Type B pancreatic cell (in vitro differentiated cells): ENCODE data around the gene FMNL2. TPM values are rescaled to one million over a fixed set of nuclear protein-coding genes. Genes with fewer than 3 reads are reported as not detected.

Experiments used
- DNase-seq: peaks from one replicate; pipeline ENCODE4 v3.0.0; 2021; ENCODE audit warnings: mixed read lengths; ENCODE audit not compliant: unreplicated experiment; ENCODE audit errors: extremely low spot score
- H3K27ac Mint-ChIP-seq: 2 replicates; pipeline ENCODE4 v1.8.0; 2021; ENCODE audit warnings: mild to moderate bottlenecking, mixed read lengths
- H3K27me3 Mint-ChIP-seq: 2 replicates; pipeline ENCODE4 v1.8.0; 2021; ENCODE audit warnings: mixed read lengths
- H3K36me3 Mint-ChIP-seq: 2 replicates; pipeline ENCODE4 v1.8.0; 2021; ENCODE audit warnings: mixed read lengths
- H3K4me1 Mint-ChIP-seq: one replicate; pipeline ENCODE4 v1.8.0; 2021; ENCODE audit warnings: mixed read lengths; ENCODE audit not compliant: unreplicated experiment
- H3K4me3 Mint-ChIP-seq: 2 replicates; pipeline ENCODE4 v1.8.0; 2021; ENCODE audit warnings: mild to moderate bottlenecking, mixed read lengths
- H3K9me3 Mint-ChIP-seq: 2 replicates; pipeline ENCODE4 v1.8.0; 2021; ENCODE audit warnings: mixed read lengths
- total RNA-seq: library from RNA; stranded (reverse); gene quantifications from 2 replicates; pipeline ENCODE4 v1.2.1, GENCODE V29; 2021; ENCODE audit warnings: low replicate concordance
- TF ChIP-seq, protein P1 (sequence below): fragments of 200-600 bp; sonication (generic); conservative IDR thresholded peaks from 2 replicates; pipeline ENCODE4 v1.5.0; 2021; ENCODE audit warnings: antibody characterized with exemption, mild to moderate bottlenecking

FMNL2 gene
- total RNA-seq, 1 donor from 2014 or later: 62.1 TPM

GRCh38 chr2:152552888-152553287 lies 217.9 kb downstream of the FMNL2 start:
- Mint-ChIP-seq H3K9me3 (no peaks in the 10 kb centered on the region), H3K36me3 (peaks cover 16% of the 10 kb centered on the region), H3K27ac (no peak overlapping the region), H3K27me3 (no peaks in the 10 kb centered on the region), H3K4me1 (peaks cover 7% of the 10 kb centered on the region), H3K4me3 (no peak overlapping the region)
- no peak for DNase-seq
- TF ChIP-seq, protein P1, sequence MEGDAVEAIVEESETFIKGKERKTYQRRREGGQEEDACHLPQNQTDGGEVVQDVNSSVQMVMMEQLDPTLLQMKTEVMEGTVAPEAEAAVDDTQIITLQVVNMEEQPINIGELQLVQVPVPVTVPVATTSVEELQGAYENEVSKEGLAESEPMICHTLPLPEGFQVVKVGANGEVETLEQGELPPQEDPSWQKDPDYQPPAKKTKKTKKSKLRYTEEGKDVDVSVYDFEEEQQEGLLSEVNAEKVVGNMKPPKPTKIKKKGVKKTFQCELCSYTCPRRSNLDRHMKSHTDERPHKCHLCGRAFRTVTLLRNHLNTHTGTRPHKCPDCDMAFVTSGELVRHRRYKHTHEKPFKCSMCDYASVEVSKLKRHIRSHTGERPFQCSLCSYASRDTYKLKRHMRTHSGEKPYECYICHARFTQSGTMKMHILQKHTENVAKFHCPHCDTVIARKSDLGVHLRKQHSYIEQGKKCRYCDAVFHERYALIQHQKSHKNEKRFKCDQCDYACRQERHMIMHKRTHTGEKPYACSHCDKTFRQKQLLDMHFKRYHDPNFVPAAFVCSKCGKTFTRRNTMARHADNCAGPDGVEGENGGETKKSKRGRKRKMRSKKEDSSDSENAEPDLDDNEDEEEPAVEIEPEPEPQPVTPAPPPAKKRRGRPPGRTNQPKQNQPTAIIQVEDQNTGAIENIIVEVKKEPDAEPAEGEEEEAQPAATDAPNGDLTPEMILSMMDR: no peak

DNA sequence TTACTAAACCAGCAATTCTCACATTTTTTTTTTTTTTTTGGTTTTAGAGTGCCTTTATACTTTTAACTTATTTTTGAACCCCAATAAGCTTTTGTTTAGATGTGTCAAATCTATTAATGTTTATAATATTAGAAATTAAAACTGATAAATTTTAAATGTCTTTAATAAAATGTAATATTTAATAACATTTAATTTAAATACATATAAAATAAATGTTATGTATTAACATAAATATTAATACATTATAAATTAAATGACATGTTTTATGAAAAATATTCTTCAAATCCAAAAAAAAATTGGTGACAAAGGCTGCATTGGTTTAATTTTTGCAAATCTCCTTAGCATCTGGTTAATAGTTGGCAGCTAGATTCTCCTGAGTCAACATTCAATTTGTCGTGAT lies 218.5 kb downstream of the FMNL2 start:
- Mint-ChIP-seq H3K9me3 (no peaks in the 10 kb centered on the region), H3K27me3 (no peaks in the 10 kb centered on the region), H3K4me3 (no peak overlapping the region), H3K36me3 (peaks cover 12% of the 10 kb centered on the region), H3K27ac (no peak overlapping the region), H3K4me1 (peaks cover 11% of the 10 kb centered on the region)
- no peak for DNase-seq
- TF ChIP-seq, protein P1: no peak

- Mint-ChIP-seq H3K9me3 (no peaks in the 10 kb centered on the region), H3K4me3 (no peak overlapping the region), H3K36me3 (peaks cover 12% of the 10 kb centered on the region), H3K27ac (no peak overlapping the region), H3K27me3 (no peaks in the 10 kb centered on the region), H3K4me1 (peaks cover 12% of the 10 kb centered on the region)
- no peak for DNase-seq
- TF ChIP-seq, protein P1: peak; percentile 65
Observed at GRCh38 chr2:152555048-152555447, 220.1 kb downstream of the FMNL2 start.

- DNase-seq: no peak
- H3K27me3 Mint-ChIP-seq: no peaks in the 10 kb centered on the region
- H3K36me3 Mint-ChIP-seq: peaks cover 16% of the 10 kb centered on the region
- TF ChIP-seq, protein P1: no peak
- H3K4me1 Mint-ChIP-seq: peaks cover 12% of the 10 kb centered on the region
- H3K9me3 Mint-ChIP-seq: no peaks in the 10 kb centered on the region
- no peak overlapping the region for H3K27ac Mint-ChIP-seq
- no peak overlapping the region for H3K4me3 Mint-ChIP-seq
Observed at GRCh38 chr2:152556506-152556905, 221.5 kb downstream of the FMNL2 start.

DNA sequence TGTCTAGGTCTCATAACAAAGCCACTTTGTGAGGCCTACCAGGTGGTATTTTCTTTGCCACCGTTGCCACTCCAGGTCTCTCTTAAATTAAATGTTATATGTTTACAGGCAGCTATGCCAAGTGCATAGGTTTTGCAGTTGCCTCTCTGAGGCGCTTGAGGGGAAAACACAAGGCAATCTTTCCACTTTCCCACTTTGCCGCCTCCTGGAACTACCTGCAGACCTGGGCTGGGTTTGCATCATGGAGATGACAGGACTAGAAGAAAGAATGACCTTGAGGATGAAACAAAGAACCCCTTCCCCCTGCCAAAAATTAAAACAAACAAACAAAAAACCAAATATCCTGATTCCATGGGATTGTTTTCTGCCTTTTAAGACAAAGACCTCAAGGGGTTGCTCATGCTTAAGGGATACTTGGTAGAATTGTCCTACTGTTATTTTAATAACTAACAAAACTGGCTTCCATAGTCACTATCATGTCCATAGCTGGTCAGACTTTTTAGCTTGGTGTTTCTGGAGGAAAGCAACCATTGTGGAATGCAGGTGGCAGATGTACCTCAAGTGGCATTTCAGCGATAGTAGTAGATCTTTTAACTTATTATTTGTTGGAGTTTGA lies 222.4 kb downstream of the FMNL2 start:
- Mint-ChIP-seq H3K27me3 (no peaks in the 10 kb centered on the region), H3K4me1 (peaks cover 12% of the 10 kb centered on the region), H3K27ac (no peak overlapping the region), H3K36me3 (peaks cover 23% of the 10 kb centered on the region), H3K9me3 (no peaks in the 10 kb centered on the region), H3K4me3 (no peak overlapping the region)
- TF ChIP-seq, protein P1: no peak
- DNase-seq: no peak
